Testis (tissue), 3 donors: ENCODE data around the gene NPAS3. TPM values are rescaled to one million over a fixed set of nuclear protein-coding genes. Genes with fewer than 3 reads are reported as not detected.

Experiments used
- DNase-seq: peaks from one replicate; pipeline ENCODE4 v3.0.0-alpha.2; 2019
- H3K27ac ChIP-seq, 2 donors: fragments of 200-600 bp; sonication (generic); one replicate each; pipeline ENCODE4 v1.5.1; 2019
- H3K27me3 ChIP-seq: fragments of 200-600 bp; sonication (generic); one replicate; pipeline ENCODE4 v1.5.1; 2019
- H3K36me3 ChIP-seq: fragments of 200-600 bp; sonication (generic); one replicate; pipeline ENCODE4 v1.5.1; 2017; ENCODE audit warnings: low read depth; ENCODE audit errors: missing control alignments
- H3K4me1 ChIP-seq: fragments of 200-600 bp; sonication (generic); one replicate; pipeline ENCODE4 v1.5.1; 2019
- H3K4me3 ChIP-seq, 2 donors: fragments of 200-600 bp; sonication (generic); one replicate each; pipeline ENCODE4 v1.5.1; 2017 to 2019
- H3K9me3 ChIP-seq: fragments of 200-600 bp; sonication (generic); one replicate; pipeline ENCODE4 v1.5.1; 2017
- CTCF ChIP-seq, 3 experiments: fragments of 450-650 bp in 2 of 3; fragments of 200-600 bp in 1 of 3; sonication (generic) in 1 of 3; IDR thresholded peaks; one replicate each; pipeline ENCODE4 v1.5.1; 2016 to 2019; ENCODE audit warnings: antibody characterized with exemption in 3 of 3, mild to moderate bottlenecking in 2 of 3, moderate library complexity in 1 of 3
- POLR2A ChIP-seq: fragments of 450-650 bp; IDR thresholded peaks from one replicate; pipeline ENCODE4 v1.6.1; 2017; ENCODE audit warnings: antibody characterized with exemption, mild to moderate bottlenecking, moderate library complexity
- WGBS, 2 donors: methylation state at CpG; one replicate each; pipeline ENCODE4 v1.1.5; 2018; 5-methylcytosine and 5-hydroxymethylcytosine counted together
- intact Hi-C: fragments of 100-400 bp; cut with DNase I; formaldehyde crosslinking; loops from one replicate; pipeline ENCODE4 v1.15.1; 2023; ENCODE audit warnings: low total_unique reads
- polyA plus RNA-seq: library from polyadenylated mRNA; stranded (reverse); fragments of 350-450 nt; fragmentation: Illumina TruSeq; extraction: RNeasy Lipid Tissue Mini Kit (QIAGEN cat#74804); gene quantifications from one replicate; pipeline ENCODE4 v1.2.3, GENCODE V29; 2014; ENCODE audit warnings: low read depth, low replicate concordance; ENCODE audit not compliant: insufficient read depth
- total RNA-seq, 2 donors: library from RNA; depleted of rRNA; stranded (reverse); fragments of >200 nt; gene quantifications; one replicate each; pipeline ENCODE4 v1.2.3, GENCODE V29; 2016

NPAS3 gene
- total and polyA plus RNA-seq, 3 donors from 2014 or later = 1.1 to 3.7 (median 1.8) TPM

DNA sequence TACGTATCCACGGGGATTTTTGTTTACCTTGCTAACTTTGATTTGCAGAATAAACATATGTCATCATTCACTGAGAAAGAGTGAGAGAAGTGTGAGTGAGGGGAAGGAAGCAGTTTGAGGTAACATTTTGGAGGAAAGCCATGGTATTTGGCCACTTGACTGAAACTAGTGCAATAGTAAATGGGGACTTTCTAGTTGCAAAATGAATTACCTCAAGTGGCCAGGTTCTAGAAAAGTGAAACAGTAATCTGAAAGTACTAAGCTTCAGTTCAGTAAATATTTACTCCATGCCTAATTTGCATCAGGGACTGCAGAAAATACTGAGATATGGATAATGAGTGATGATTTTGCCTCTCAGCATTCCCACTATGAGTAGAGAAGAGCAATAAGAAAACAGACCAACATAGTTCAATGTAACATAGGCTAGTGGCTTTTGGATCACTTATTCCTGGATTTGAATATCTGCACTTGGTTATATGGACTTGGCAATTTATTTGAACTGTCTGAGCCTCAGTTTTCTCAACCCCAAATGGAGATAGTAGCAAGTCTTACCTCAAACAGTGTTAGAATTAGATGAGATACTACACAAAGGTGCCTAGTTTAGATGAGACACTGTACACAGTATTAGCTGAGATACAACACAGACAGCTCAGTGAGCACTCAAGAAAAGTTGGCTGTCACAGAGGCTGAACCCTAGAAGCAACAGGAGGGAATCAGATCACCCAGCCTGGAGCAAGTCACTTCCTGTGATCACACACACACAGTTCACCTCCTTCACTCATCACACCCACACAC, 439.1 kb downstream of the NPAS3 start:
- intact Hi-C loops = no loop called here
- Histone ChIP-seq H3K4me1 (no peaks in the 10 kb centered on the region), H3K9me3 (no peaks in the 10 kb centered on the region), H3K27me3 (no peaks in the 10 kb centered on the region), H3K4me3 (no peak overlapping the region), H3K36me3 (no peaks in the 10 kb centered on the region), H3K27ac (no peak overlapping the region)
- no peak for DNase-seq
- TF ChIP-seq CTCF (IDR thresholded peaks at IDR 0.05) = no peak
- no peak for TF ChIP-seq POLR2A
- 77 to 86% methylated on average over 2 of the region's 2 CpGs for WGBS, 2 donors

DNA sequence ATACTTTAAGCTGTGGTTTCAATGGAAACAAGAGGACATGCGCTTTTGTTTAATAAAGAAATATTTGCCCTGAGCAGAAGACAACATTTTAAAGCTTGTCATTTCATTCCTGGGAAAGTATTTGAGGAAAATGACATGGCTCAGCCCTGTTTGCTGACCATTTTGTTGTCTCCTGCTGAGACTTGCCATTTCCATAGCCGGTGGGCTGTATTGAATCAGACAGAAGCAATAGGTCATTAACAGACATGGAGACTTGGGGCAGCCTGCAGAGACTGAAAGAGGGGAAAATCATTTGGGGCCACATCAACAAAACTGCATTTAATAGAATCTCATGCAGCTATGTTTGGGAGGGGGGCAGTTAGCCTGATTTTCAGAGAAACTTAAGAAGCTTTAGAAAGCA, 443.0 kb downstream of the NPAS3 start:
- TF ChIP-seq POLR2A = no peak
- no peak for TF ChIP-seq CTCF (IDR thresholded peaks at IDR 0.05)
- no peaks in the 10 kb centered on the region for H3K9me3 ChIP-seq

GRCh38 chr14:33386140-33386539, 447.5 kb downstream of the NPAS3 start:
- no peaks in the 10 kb centered on the region for H3K36me3 ChIP-seq
- no peaks in the 10 kb centered on the region for H3K27me3 ChIP-seq
- intact Hi-C loops = no loop called here
- no peak overlapping the region for H3K27ac ChIP-seq
- H3K4me3 ChIP-seq = no peak overlapping the region
- TF ChIP-seq POLR2A (no peak), CTCF (IDR thresholded peaks at IDR 0.05) (no peak)
- H3K9me3 ChIP-seq = no peaks in the 10 kb centered on the region
- H3K4me1 ChIP-seq = no peaks in the 10 kb centered on the region
- DNase-seq = no peak

More for the DNA sequence above, 443.0 kb downstream of the NPAS3 start:
- intact Hi-C loops = no loop called here
- Histone ChIP-seq H3K27me3 (no peaks in the 10 kb centered on the region), H3K4me3 (no peak overlapping the region), H3K36me3 (no peaks in the 10 kb centered on the region), H3K27ac (no peak overlapping the region), H3K4me1 (no peaks in the 10 kb centered on the region)
- WGBS, 2 donors = 48 to 69% methylated on average over 2 of the region's 2 CpGs
- DNase-seq = no peak

- no peaks in the 10 kb centered on the region for H3K4me1 ChIP-seq
- intact Hi-C loops = no loop called here
- TF ChIP-seq POLR2A = no peak
- no peak for TF ChIP-seq CTCF (IDR thresholded peaks at IDR 0.05)
- no peaks in the 10 kb centered on the region for H3K9me3 ChIP-seq
- WGBS, 2 donors = 84 to 90% methylated on average over 3 of the region's 3 CpGs
- no peak for DNase-seq
- H3K27me3 ChIP-seq = no peaks in the 10 kb centered on the region
- H3K4me3 ChIP-seq = no peak overlapping the region
- no peaks in the 10 kb centered on the region for H3K36me3 ChIP-seq
- no peak overlapping the region for H3K27ac ChIP-seq
These were observed 448.1 kb downstream of the NPAS3 start for GRCh38 chr14:33386781-33387180.

GRCh38 chr14:33390335-33390734, 451.7 kb downstream of the NPAS3 start:
- H3K4me3 ChIP-seq = no peak overlapping the region
- no peak overlapping the region for H3K27ac ChIP-seq
- H3K36me3 ChIP-seq = no peaks in the 10 kb centered on the region
- H3K4me1 ChIP-seq = no peaks in the 10 kb centered on the region
- WGBS, 2 donors = 67 to 77% methylated on average over 2 of the region's 2 CpGs
- no peaks in the 10 kb centered on the region for H3K27me3 ChIP-seq
- H3K9me3 ChIP-seq = no peaks in the 10 kb centered on the region
- DNase-seq = no peak
- intact Hi-C loops = no loop called here
- TF ChIP-seq CTCF (IDR thresholded peaks at IDR 0.05) (no peak), POLR2A (no peak)
